ENCODE measurements around the gene CCR6. TPM values are rescaled to one million over a fixed set of nuclear protein-coding genes. Genes with fewer than 3 reads are reported as not detected.
"Not testable (repeated sequence)": the region's sequence is repeated elsewhere in the genome, so short reads cannot be mapped to it uniquely, and the experiment has no call there.

The CCR6 gene
- total RNA-seq, 4 donors from 2014 or later = not detected

GRCh38 chr6:167087857-167088354 is 35.0 kb upstream of the CCR6 start:
- no peaks in the 10 kb centered on the region for H3K4me1 ChIP-seq
- no peak for DNase-seq
- no peak for TF ChIP-seq POLR2A (IDR thresholded peaks at IDR 0.05)
- TF ChIP-seq CTCF (IDR thresholded peaks at IDR 0.05) = no peak
- H3K27me3 ChIP-seq = no peaks in the 10 kb centered on the region
- peaks cover 0 to 6% of the 10 kb centered on the region in 2 donors for H3K9me3 ChIP-seq
- intact Hi-C loops (cut with DNase I; ENCODE audit: low total_unique reads) = no loop called here
- H3K4me3 ChIP-seq = no peak overlapping the region
- H3K27ac ChIP-seq = no peak overlapping the region
- H3K36me3 ChIP-seq = no peaks in the 10 kb centered on the region

- DNase-seq; H3K4me3 ChIP-seq; H3K36me3 ChIP-seq; H3K4me1 ChIP-seq; H3K27ac ChIP-seq; H3K27me3 ChIP-seq; H3K9me3 ChIP-seq; intact Hi-C loops (cut with DNase I; ENCODE audit: low total_unique reads): not testable (repeated sequence)
Observed at GRCh38 chr6:167088741-167089140, 34.2 kb upstream of the CCR6 start.

GRCh38 chr6:167089243-167090142 is 33.4 kb upstream of the CCR6 start:
- intact Hi-C loops (cut with DNase I; ENCODE audit: low total_unique reads) = no loop called here

GRCh38 chr6:167090171-167090570 is 32.7 kb upstream of the CCR6 start:
- intact Hi-C loops (cut with DNase I; ENCODE audit: low total_unique reads) = no loop called here

More at GRCh38 chr6:167089243-167090142, 33.4 kb upstream of the CCR6 start:
- Histone ChIP-seq H3K4me1 (no peaks in the 10 kb centered on the region), H3K36me3 (no peaks in the 10 kb centered on the region), H3K4me3 (no peak overlapping the region), H3K27me3 (no peaks in the 10 kb centered on the region), H3K9me3 (peaks cover 0 to 6% of the 10 kb centered on the region in 2 donors), H3K27ac (no peak overlapping the region)
- TF ChIP-seq CTCF (IDR thresholded peaks at IDR 0.05) = no peak
- TF ChIP-seq POLR2A (IDR thresholded peaks at IDR 0.05) = no peak
- no peak for DNase-seq

More at GRCh38 chr6:167090171-167090570, 32.7 kb upstream of the CCR6 start:
- DNase-seq = no peak
- H3K27ac ChIP-seq = no peak overlapping the region
- H3K4me3 ChIP-seq = no peak overlapping the region
- no peak for TF ChIP-seq POLR2A (IDR thresholded peaks at IDR 0.05)
- TF ChIP-seq CTCF (IDR thresholded peaks at IDR 0.05) = no peak
- no peaks in the 10 kb centered on the region for H3K27me3 ChIP-seq
- no peaks in the 10 kb centered on the region for H3K36me3 ChIP-seq
- peaks cover 0 to 6% of the 10 kb centered on the region in 2 donors for H3K9me3 ChIP-seq
- H3K4me1 ChIP-seq = no peaks in the 10 kb centered on the region
